VCaP (cell line): ENCODE results near the gene PDCD6IP.
"Not testable (repeated sequence)": the region's sequence is repeated elsewhere in the genome, so short reads cannot be mapped to it uniquely, and the experiment has no call there.

ENCODE experiments used
- H3K27ac ChIP-seq: fragments of 450-650 bp; 2 replicates; pipeline ENCODE4 v1.5.1; 2017
- CTCF ChIP-seq: fragments of 450-650 bp; conservative IDR thresholded peaks from 2 replicates; pipeline ENCODE4 v1.5.1; 2017; ENCODE audit warnings: mild to moderate bottlenecking, moderate library complexity

PDCD6IP gene

GRCh38 chr3:33833408-33834095 lies 35.1 kb downstream of the PDCD6IP start:
- no peak overlapping the region for H3K27ac ChIP-seq
- no peak for TF ChIP-seq CTCF

GRCh38 chr3:33834096-33834453 lies 35.6 kb downstream of the PDCD6IP start:
- H3K27ac ChIP-seq = no peak overlapping the region
- no peak for TF ChIP-seq CTCF

GRCh38 chr3:33837182-33837581 lies 38.8 kb downstream of the PDCD6IP start:
- H3K27ac ChIP-seq = not testable (repeated sequence)

GRCh38 chr3:33839283-33839682 lies 40.9 kb downstream of the PDCD6IP start:
- TF ChIP-seq CTCF = no peak

GRCh38 chr3:33840179-33840578 lies 41.7 kb downstream of the PDCD6IP start:
- no peak for TF ChIP-seq CTCF

More at GRCh38 chr3:33839283-33839682, 40.9 kb downstream of the PDCD6IP start:
- no peak overlapping the region for H3K27ac ChIP-seq

GRCh38 chr3:33848624-33849347 lies 50.4 kb downstream of the PDCD6IP start:
- no peak for TF ChIP-seq CTCF
- no peak overlapping the region for H3K27ac ChIP-seq

More at GRCh38 chr3:33840179-33840578, 41.7 kb downstream of the PDCD6IP start:
- H3K27ac ChIP-seq = no peak overlapping the region

GRCh38 chr3:33850599-33850998 lies 52.2 kb downstream of the PDCD6IP start:
- not testable (repeated sequence) for H3K27ac ChIP-seq

GRCh38 chr3:33855407-33855806 lies 57.0 kb downstream of the PDCD6IP start:
- H3K27ac ChIP-seq = peak overlapping the region; percentile 92

GRCh38 chr3:33855884-33856546 lies 57.6 kb downstream of the PDCD6IP start:
- peak overlapping the region; percentile 92 for H3K27ac ChIP-seq
- TF ChIP-seq CTCF = no peak

- peak overlapping the region; percentile 92 for H3K27ac ChIP-seq
Observed at GRCh38 chr3:33857701-33858100, 59.3 kb downstream of the PDCD6IP start.
